H1 (cell line): ENCODE measurements around the gene CLEC16A. TPM values are rescaled to one million over a fixed set of nuclear protein-coding genes. Genes with fewer than 3 reads are reported as not detected.

Source experiments
- CTCF ChIA-PET: fragments of 300-600 bp; sonication (Branson Sonifier 250); formaldehyde crosslinking; loops from one replicate; lab custom pipeline; 2021; ENCODE audit not compliant: partially characterized antibody; lab: Charles Lee
- POLR2A ChIA-PET: fragments of 300-600 bp; sonication (Branson Sonifier 250); formaldehyde crosslinking; loops from one replicate; lab custom pipeline; 2021; ENCODE audit warnings: inconsistent platforms; ENCODE audit not compliant: partially characterized antibody; lab: Charles Lee
- DNase-seq, 2 experiments: peaks; one replicate each; pipeline versions ENCODE4 v3.0.0 to v3.0.0-alpha.2; 2010 to 2022; ENCODE audit warnings: low spot score in 2 of 2, low read depth in 1 of 2, mixed read lengths in 1 of 2
- FAIRE-seq: peaks from 2 replicates; lab custom pipeline; 2011; peaks lifted over from hg19 to GRCh38; lab: Jason Lieb, UNC
- H2AFZ ChIP-seq: 2 replicates; pipeline ENCODE4 v1.8.1; 2012; ENCODE audit warnings: low read length, inconsistent platforms
- H2AK5ac ChIP-seq: 2 replicates; pipeline ENCODE4 v1.6.1; 2013; ENCODE audit warnings: low read depth, low read length
- H2BK120ac ChIP-seq: replicated peaks from 2 replicates; pipeline ENCODE3; 2013; ENCODE audit warnings: low read depth, low read length, inconsistent platforms
- H2BK12ac ChIP-seq: 2 replicates; pipeline ENCODE4 v1.6.1; 2013; ENCODE audit warnings: low read depth, low read length
- H2BK15ac ChIP-seq: 2 replicates; pipeline ENCODE4 v1.6.1; 2013; ENCODE audit warnings: low read length
- H2BK20ac ChIP-seq: 2 replicates; pipeline ENCODE4 v1.6.1; 2013; ENCODE audit warnings: low read length
- H2BK5ac ChIP-seq: 2 replicates; pipeline ENCODE4 v1.6.1; 2013; ENCODE audit warnings: low read depth, low read length
- H3K14ac ChIP-seq: 2 replicates; pipeline ENCODE4 v1.6.1; 2013; ENCODE audit warnings: inconsistent platforms; ENCODE audit not compliant: insufficient read length
- H3K18ac ChIP-seq: 2 replicates; pipeline ENCODE4 v1.6.1; 2013; ENCODE audit warnings: low read length; ENCODE audit errors: extremely low read depth
- H3K23ac ChIP-seq: 2 replicates; pipeline ENCODE4 v1.6.1; 2013; ENCODE audit warnings: inconsistent platforms; ENCODE audit not compliant: insufficient read length
- H3K23me2 ChIP-seq: 2 replicates; pipeline ENCODE4 v1.6.1; 2013; ENCODE audit warnings: low read depth, low read length
- H3K27ac ChIP-seq: 2 replicates; pipeline ENCODE4 v1.6.1; 2011; ENCODE audit warnings: low read depth, low read length, inconsistent platforms
- H3K27me3 ChIP-seq, 4 experiments: replicated peaks in 1 of 4; 1 replicate in 1 of 4; 2 replicates in 3 of 4; pipeline versions ENCODE4 v1.6.1 to v1.8.1; 2011 to 2013; ENCODE audit warnings: low read length in 3 of 4, mild to moderate bottlenecking in 3 of 4, inconsistent platforms in 2 of 4, mixed read lengths in 2 of 4, moderate library complexity in 1 of 4; ENCODE audit not compliant: control insufficient read depth in 3 of 4, insufficient read depth in 3 of 4; ENCODE audit errors: extremely low read depth in 1 of 4
- H3K36me3 ChIP-seq, 4 experiments: 2 replicates each; pipeline versions ENCODE4 v1.6.1 to v1.8.1; 2011 to 2013; ENCODE audit warnings: mild to moderate bottlenecking in 4 of 4, low read length in 3 of 4, moderate library complexity in 2 of 4, control low read depth in 1 of 4, inconsistent platforms in 1 of 4; ENCODE audit not compliant: insufficient read depth in 4 of 4, control insufficient read depth in 2 of 4
- H3K4ac ChIP-seq: replicated peaks from 2 replicates; pipeline ENCODE3; 2013; ENCODE audit warnings: low read length, low read depth, mixed read lengths, inconsistent platforms; ENCODE audit not compliant: insufficient read length
- H3K4me1 ChIP-seq, 4 experiments: replicated peaks in 1 of 4; 1 replicate in 1 of 4; 2 replicates in 3 of 4; pipeline versions ENCODE4 v1.6.1 to v1.8.1; 2011 to 2013; ENCODE audit warnings: low read length in 3 of 4, inconsistent platforms in 2 of 4, mixed read lengths in 1 of 4; ENCODE audit not compliant: insufficient read depth in 4 of 4, control insufficient read depth in 3 of 4
- H3K4me2 ChIP-seq, 2 experiments: 2 replicates each; pipeline versions ENCODE4 v1.6.1 to v1.8.1; 2011 to 2013; ENCODE audit warnings: low read depth in 2 of 2, low read length in 2 of 2, control low read depth in 1 of 2, inconsistent platforms in 1 of 2, mild to moderate bottlenecking in 1 of 2; ENCODE audit not compliant: insufficient read depth in 1 of 2
- H3K4me3 ChIP-seq, 4 experiments: fragments of 200-600, 300-600 bp in 1 of 4; sonication (generic), shearing (Covaris generic), sonication (Bioruptor Twin) in 1 of 4; 2 replicates each; pipeline versions ENCODE4 v1.5.1 to v1.8.1; 2011 to 2016; ENCODE audit warnings: low read length in 4 of 4, low read depth in 3 of 4, control low read depth in 2 of 4, inconsistent platforms in 2 of 4, mild to moderate bottlenecking in 2 of 4, mixed read lengths in 1 of 4, moderate library complexity in 1 of 4; ENCODE audit not compliant: insufficient read depth in 2 of 4; ENCODE audit errors: extremely low read depth in 1 of 4
- H3K56ac ChIP-seq: replicated peaks from 2 replicates; pipeline ENCODE3; 2013; ENCODE audit warnings: low read depth, mild to moderate bottlenecking, mixed read lengths, low read length, inconsistent platforms; ENCODE audit not compliant: insufficient read length
- H3K79me1 ChIP-seq: 2 replicates; pipeline ENCODE4 v1.6.1; 2013; ENCODE audit warnings: low read depth, low read length, control low read depth
- H3K79me2 ChIP-seq, 2 experiments: 2 replicates each; pipeline versions ENCODE4 v1.6.1 to v1.8.1; 2012 to 2013; ENCODE audit warnings: low read length in 2 of 2, mild to moderate bottlenecking in 2 of 2, inconsistent platforms in 1 of 2; ENCODE audit not compliant: insufficient read depth in 2 of 2, control insufficient read depth in 1 of 2
- H3K9ac ChIP-seq, 4 experiments: replicated peaks in 1 of 4; 1 replicate in 1 of 4; 2 replicates in 3 of 4; pipeline versions ENCODE4 v1.6.1 to v1.8.1; 2011 to 2013; ENCODE audit warnings: low read depth in 3 of 4, low read length in 3 of 4, control low read depth in 2 of 4, mild to moderate bottlenecking in 2 of 4, moderate library complexity in 2 of 4, inconsistent platforms in 1 of 4; ENCODE audit errors: extremely low read depth in 1 of 4
- H3K9me3 ChIP-seq, 2 experiments: 2 replicates each; pipeline versions ENCODE4 v1.6.1 to v1.8.1; 2012 to 2013; ENCODE audit warnings: mild to moderate bottlenecking in 2 of 2, moderate library complexity in 2 of 2, control low read depth in 1 of 2, inconsistent platforms in 1 of 2, low read depth in 1 of 2, low read length in 1 of 2, mixed read lengths in 1 of 2; ENCODE audit not compliant: insufficient read depth in 2 of 2
- H4K20me1 ChIP-seq, 2 experiments: replicated peaks in 1 of 2; 2 replicates each; pipeline versions ENCODE3 to v1.8.1; 2011 to 2013; ENCODE audit warnings: inconsistent platforms in 2 of 2, low read length in 2 of 2, mild to moderate bottlenecking in 1 of 2; ENCODE audit not compliant: insufficient read depth in 2 of 2, control insufficient read depth in 1 of 2
- H4K5ac ChIP-seq: 2 replicates; pipeline ENCODE4 v1.6.1; 2013; ENCODE audit warnings: low read length, low read depth, mixed read lengths, inconsistent platforms; ENCODE audit not compliant: insufficient read length
- H4K8ac ChIP-seq: 2 replicates; pipeline ENCODE4 v1.8.0; 2013; ENCODE audit warnings: mild to moderate bottlenecking, moderate library complexity, low read length, inconsistent platforms; ENCODE audit not compliant: insufficient read depth; ENCODE audit errors: extremely low read depth
- H4K91ac ChIP-seq: replicated peaks from 2 replicates; pipeline ENCODE3; 2013; ENCODE audit warnings: low read length, mixed read lengths, inconsistent platforms; ENCODE audit not compliant: insufficient read length
- ASH2L ChIP-seq: fragments of 200-600, 300-600 bp; sonication (generic); IDR thresholded peaks from one replicate; pipeline ENCODE4 v1.7.1; 2017; ENCODE audit warnings: low read length
- CBX8 ChIP-seq: fragments of 300-800, 300-1000 bp; sonication (generic); IDR thresholded peaks from 2 replicates; pipeline ENCODE4 v1.7.1; 2016; ENCODE audit warnings: low read depth, low read length, borderline replicate concordance
- CHD2 ChIP-seq: IDR thresholded peaks from 2 replicates; pipeline ENCODE4 v1.6.1; 2012; ENCODE audit warnings: low read length, improper control_type of control experiment
- CTBP2 ChIP-seq: IDR thresholded peaks from 2 replicates; pipeline ENCODE4 v1.7.0; 2011; ENCODE audit warnings: borderline replicate concordance, mild to moderate bottlenecking, moderate library complexity, mixed read lengths, low read length; ENCODE audit not compliant: insufficient read depth, insufficient read length
- HDAC6 ChIP-seq: IDR thresholded peaks from one replicate; pipeline ENCODE4 v1.7.1; 2012; ENCODE audit warnings: low read depth, mild to moderate bottlenecking, inconsistent platforms, low read length, moderate library complexity
- RAD21 ChIP-seq, 2 experiments: IDR thresholded peaks in 1 of 2; conservative IDR thresholded peaks in 1 of 2; 2 replicates each; pipeline ENCODE4 v1.6.1; 2011; ENCODE audit warnings: low read depth in 2 of 2, low read length in 2 of 2, improper control_type of control experiment in 1 of 2, inconsistent platforms in 1 of 2, mild to moderate bottlenecking in 1 of 2, moderate library complexity in 1 of 2
- SAP30 ChIP-seq: fragments of 300-600 bp; sonication (generic); IDR thresholded peaks from 2 replicates; pipeline ENCODE4 v1.7.1; 2012; ENCODE audit warnings: low read length, moderate library complexity, mild to moderate bottlenecking, inconsistent platforms; ENCODE audit not compliant: insufficient read depth, insufficient replicate concordance
- YY1 ChIP-seq: IDR thresholded peaks from 2 replicates; pipeline ENCODE4 v1.6.1; 2011; ENCODE audit warnings: low read depth, mild to moderate bottlenecking, low read length
- WGBS, 2 experiments: shearing (Covaris generic) in 1 of 2; methylation state at CpG; one replicate each; pipeline versions ENCODE4 v1.1.6 to v1.1.7; 2013 to 2015; ENCODE audit warnings: low lambda C conversion rate in 2 of 2, mixed read lengths in 2 of 2, inconsistent platforms in 1 of 2, low coverage in 1 of 2, missing lambda C conversion rate in 1 of 2; ENCODE audit not compliant: insufficient replicate concordance in 2 of 2, insufficient coverage in 1 of 2, insufficient read length in 1 of 2; ENCODE audit errors: extremely low coverage in 1 of 2, missing lambda C conversion rate in 1 of 2; 5-methylcytosine and 5-hydroxymethylcytosine counted together
- polyA plus RNA-seq, 7 experiments: library from polyadenylated mRNA; depleted of rRNA in 3 of 7; stranded (reverse) in 5 of 7; unstranded in 2 of 7; fragments of >200 nt in 5 of 7; fragments of 200-250 nt in 2 of 7; gene quantifications; 1 replicate in 5 of 7; 2 replicates in 1 of 7; 4 replicates in 1 of 7; pipeline versions ENCODE4 v1.2.1 to v1.2.3, GENCODE V29; 2011 to 2013; ENCODE audit warnings: missing spikeins in 2 of 7, mixed read lengths in 2 of 7
- total RNA-seq: library from RNA; stranded (reverse); fragmentation: NEBNext Ultra II Directional; extraction: Animal tissue kit (Norgen Biotek cat#: 25700); gene quantifications from 2 replicates; pipeline ENCODE4 v1.2.1, GENCODE V29; 2021

Gene CLEC16A
- total and polyA plus RNA-seq, 2 of the 8 experiments (the other 6 are each of a cell fraction or from before 2014, with no cell fraction given): 7.6 to 19.3 TPM

GRCh38 chr16:11212798-11213196 lies 268.4 kb downstream of the CLEC16A start:
- Histone ChIP-seq H3K56ac (no peak overlapping the region), H2BK15ac (no peak overlapping the region; the same call in 1 of the 2 replicates), H2BK5ac (0 out of 2 replicates have a peak overlapping the region, but pooled peaks have one; percentile 35), H3K27ac (no peak overlapping the region), H4K5ac (no peak overlapping the region), H3K18ac (no peak overlapping the region), H3K36me3 (no peaks in the 10 kb centered on the region), H2BK120ac (no peak overlapping the region), H3K14ac (no peak overlapping the region), H3K4me3 (no peak overlapping the region), H3K27me3 (no peaks in the 10 kb centered on the region), H3K23me2 (no peaks in the 10 kb centered on the region), H4K91ac (no peak overlapping the region), H2AK5ac (no peak overlapping the region), H3K79me1 (no peaks in the 10 kb centered on the region), H3K79me2 (no peaks in the 10 kb centered on the region), H3K4me1 (no peaks in the 10 kb centered on the region), H4K20me1 (no peaks in the 10 kb centered on the region), H3K9ac (no peak overlapping the region), H4K8ac (no peak overlapping the region), H3K9me3 (peaks cover 2 to 11% of the 10 kb centered on the region in 2 experiments), H2BK20ac (no peak overlapping the region), H2AFZ (no peak overlapping the region), H2BK12ac (no peak overlapping the region), H3K23ac (no peak overlapping the region), H3K4ac (no peak overlapping the region), H3K4me2 (no peak overlapping the region)
- WGBS, 2 experiments: 88% methylated on average over 16 of the region's 16 CpGs; no CpG with 5 or more reads in 1 of the 2 experiments
- TF ChIP-seq YY1: no peak
- TF ChIP-seq CTBP2: no peak
- TF ChIP-seq HDAC6: no peak
- no peak for TF ChIP-seq ASH2L
- TF ChIP-seq CHD2: no peak
- no peak for TF ChIP-seq RAD21 (IDR thresholded peaks at IDR 0.05 in 1 of 2, conservative IDR thresholded peaks at IDR 0.05 in 1 of 2; ENCODE audit: low read depth in 2 of 2, low read length in 2 of 2)
- TF ChIP-seq CBX8: no peak
- TF ChIP-seq SAP30: no peak
- no peak for FAIRE-seq
- no peak for DNase-seq
- CTCF ChIA-PET: interaction anchor here (0.8 to 2.1 kb wide), 5 partner anchors 20 to 249 kb away, joined by 3 to 5 read pairs (median 4); no protein-coding TSS in a partner anchor
- POLR2A ChIA-PET: interaction anchor here (1.5 kb wide), 1 partner anchor 12 kb away, joined by 4 read pairs; no protein-coding TSS in a partner anchor
